Measurements from ENCODE around the gene CAV3. TPM values are rescaled to one million over a fixed set of nuclear protein-coding genes. Genes with fewer than 3 reads are reported as not detected.

Gene CAV3
- total and polyA plus RNA-seq, 10 donors, result 0.11 TPM; not detected in 9

GRCh38 chr3:8780279-8780678, 46.7 kb downstream of the CAV3 start:
- H3K9me3 ChIP-seq, result no peaks in the 10 kb centered on the region
- H3K4me3 ChIP-seq, result no peak overlapping the region
- no peaks in the 10 kb centered on the region for H3K36me3 ChIP-seq
- intact Hi-C loops (cut with DNase I; ENCODE audit: low total_unique reads), result no loop called here
- DNase-seq, result no peak
- TF ChIP-seq, protein P1, sequence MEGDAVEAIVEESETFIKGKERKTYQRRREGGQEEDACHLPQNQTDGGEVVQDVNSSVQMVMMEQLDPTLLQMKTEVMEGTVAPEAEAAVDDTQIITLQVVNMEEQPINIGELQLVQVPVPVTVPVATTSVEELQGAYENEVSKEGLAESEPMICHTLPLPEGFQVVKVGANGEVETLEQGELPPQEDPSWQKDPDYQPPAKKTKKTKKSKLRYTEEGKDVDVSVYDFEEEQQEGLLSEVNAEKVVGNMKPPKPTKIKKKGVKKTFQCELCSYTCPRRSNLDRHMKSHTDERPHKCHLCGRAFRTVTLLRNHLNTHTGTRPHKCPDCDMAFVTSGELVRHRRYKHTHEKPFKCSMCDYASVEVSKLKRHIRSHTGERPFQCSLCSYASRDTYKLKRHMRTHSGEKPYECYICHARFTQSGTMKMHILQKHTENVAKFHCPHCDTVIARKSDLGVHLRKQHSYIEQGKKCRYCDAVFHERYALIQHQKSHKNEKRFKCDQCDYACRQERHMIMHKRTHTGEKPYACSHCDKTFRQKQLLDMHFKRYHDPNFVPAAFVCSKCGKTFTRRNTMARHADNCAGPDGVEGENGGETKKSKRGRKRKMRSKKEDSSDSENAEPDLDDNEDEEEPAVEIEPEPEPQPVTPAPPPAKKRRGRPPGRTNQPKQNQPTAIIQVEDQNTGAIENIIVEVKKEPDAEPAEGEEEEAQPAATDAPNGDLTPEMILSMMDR (IDR thresholded peaks at IDR 0.05 in 8 of 11, conservative IDR thresholded peaks at IDR 0.05 in 3 of 11), result no peak
- TF ChIP-seq POLR2AphosphoS5 (IDR thresholded peaks at IDR 0.05) (no peak), POLR2A (IDR thresholded peaks at IDR 0.05) (no peak)
- peaks cover 0 to 25% (median 0%) of the 10 kb centered on the region in 7 donors for H3K27me3 ChIP-seq (replicated peaks in 1 of 7)
- H3K4me1 ChIP-seq, result no peaks in the 10 kb centered on the region
- H3K27ac ChIP-seq, result no peak overlapping the region

DNA sequence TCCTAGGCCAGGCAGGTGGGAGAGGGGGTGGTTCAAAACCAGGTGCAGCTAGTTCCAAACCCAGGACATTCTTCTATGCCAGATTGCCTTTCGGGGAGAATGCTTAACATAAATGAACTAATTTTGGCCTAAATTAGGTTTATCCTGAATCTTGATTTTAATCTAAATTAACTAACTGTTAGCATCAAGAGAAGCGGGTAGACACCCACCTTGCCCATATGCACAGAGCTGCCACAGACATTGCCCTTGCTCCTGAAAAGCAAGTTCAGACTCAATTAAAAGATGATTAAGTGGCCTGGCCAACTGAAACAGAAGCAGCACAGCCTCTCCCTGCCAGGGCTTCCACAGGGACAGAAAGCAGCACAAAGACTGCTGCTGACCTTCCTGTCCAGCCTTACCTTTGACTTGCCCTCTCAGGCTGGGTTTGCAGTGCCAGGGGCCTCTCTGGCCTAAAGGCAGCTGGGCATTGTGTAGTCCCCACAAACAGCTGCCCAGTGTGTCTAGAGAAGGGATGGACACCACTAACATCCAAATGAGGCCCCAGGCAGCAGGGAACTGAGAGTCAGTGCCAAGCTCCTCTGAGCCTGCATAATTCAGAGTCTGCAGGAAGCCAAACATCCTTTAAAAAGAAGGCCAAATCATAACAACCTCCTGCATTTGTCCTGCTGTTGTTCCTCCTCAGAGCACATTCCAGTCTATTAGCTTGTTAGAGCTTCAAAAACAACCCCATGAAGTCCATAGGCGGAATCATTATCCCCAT, 51.3 kb downstream of the CAV3 start:
- Histone ChIP-seq H3K27me3 (replicated peaks in 1 of 7) (no peaks in the 10 kb centered on the region), H3K27ac (no peak overlapping the region), H3K36me3 (no peaks in the 10 kb centered on the region), H3K4me3 (no peak overlapping the region), H3K9me3 (peaks cover 0 to 21% (median 13%) of the 10 kb centered on the region in 8 donors), H3K4me1 (no peaks in the 10 kb centered on the region)
- no peak for DNase-seq
- TF ChIP-seq POLR2A (IDR thresholded peaks at IDR 0.05) (no peak), POLR2AphosphoS5 (IDR thresholded peaks at IDR 0.05) (no peak)
- TF ChIP-seq, protein P1 (IDR thresholded peaks at IDR 0.05 in 8 of 11, conservative IDR thresholded peaks at IDR 0.05 in 3 of 11), result no peak
- WGBS, 5 donors, result 84 to 97% (median 91%) methylated on average over 3 of the region's 3 CpGs
- intact Hi-C loops (cut with DNase I; ENCODE audit: low total_unique reads), result no loop called here

GRCh38 chr3:8790529-8790928, 56.9 kb downstream of the CAV3 start:
- 84 to 92% (median 90%) methylated on average over 2 of the region's 2 CpGs for WGBS, 5 donors
- TF ChIP-seq POLR2AphosphoS5 (IDR thresholded peaks at IDR 0.05) (no peak), POLR2A (IDR thresholded peaks at IDR 0.05) (no peak)
- TF ChIP-seq, protein P1 (IDR thresholded peaks at IDR 0.05 in 8 of 11, conservative IDR thresholded peaks at IDR 0.05 in 3 of 11), result no peak
- intact Hi-C loops (cut with DNase I; ENCODE audit: low total_unique reads), result no loop called here
- H3K9me3 ChIP-seq, result peaks cover 0 to 33% (median 21%) of the 10 kb centered on the region in 8 donors
- H3K4me1 ChIP-seq, result no peaks in the 10 kb centered on the region
- H3K27ac ChIP-seq, result no peak overlapping the region
- H3K27me3 ChIP-seq (replicated peaks in 1 of 7), result no peaks in the 10 kb centered on the region
- no peak overlapping the region for H3K4me3 ChIP-seq
- no peaks in the 10 kb centered on the region for H3K36me3 ChIP-seq
- no peak for DNase-seq

GRCh38 chr3:8793242-8793641, 59.6 kb downstream of the CAV3 start:
- TF ChIP-seq, protein P1 (IDR thresholded peaks at IDR 0.05 in 8 of 11, conservative IDR thresholded peaks at IDR 0.05 in 3 of 11), result no peak
- no peak for TF ChIP-seq POLR2AphosphoS5 (IDR thresholded peaks at IDR 0.05)
- TF ChIP-seq POLR2A (IDR thresholded peaks at IDR 0.05), result no peak

More at GRCh38 chr3:8793242-8793641, 59.6 kb downstream of the CAV3 start:
- WGBS, 5 donors, result 82 to 96% (median 93%) methylated on average over 7 of the region's 7 CpGs
- Histone ChIP-seq H3K4me1 (no peaks in the 10 kb centered on the region), H3K9me3 (peaks cover 0 to 29% (median 19%) of the 10 kb centered on the region in 8 donors), H3K4me3 (no peak overlapping the region), H3K36me3 (no peaks in the 10 kb centered on the region), H3K27ac (no peak overlapping the region), H3K27me3 (replicated peaks in 1 of 7) (no peaks in the 10 kb centered on the region)
- no peak for DNase-seq
- intact Hi-C loops (cut with DNase I; ENCODE audit: low total_unique reads), result no loop called here

All from spleen (tissue), 11 donors.